Kidney tubule cell (primary cell): ENCODE data around the gene FBXO21.
"Not testable (repeated sequence)": the region's sequence is repeated elsewhere in the genome, so short reads cannot be mapped to it uniquely, and the experiment has no call there.

Experiments
- DNase-seq: peaks from one replicate; pipeline ENCODE4 v3.0.0-alpha.2; 2018; ENCODE audit warnings: low spot score

The FBXO21 gene, protein sequence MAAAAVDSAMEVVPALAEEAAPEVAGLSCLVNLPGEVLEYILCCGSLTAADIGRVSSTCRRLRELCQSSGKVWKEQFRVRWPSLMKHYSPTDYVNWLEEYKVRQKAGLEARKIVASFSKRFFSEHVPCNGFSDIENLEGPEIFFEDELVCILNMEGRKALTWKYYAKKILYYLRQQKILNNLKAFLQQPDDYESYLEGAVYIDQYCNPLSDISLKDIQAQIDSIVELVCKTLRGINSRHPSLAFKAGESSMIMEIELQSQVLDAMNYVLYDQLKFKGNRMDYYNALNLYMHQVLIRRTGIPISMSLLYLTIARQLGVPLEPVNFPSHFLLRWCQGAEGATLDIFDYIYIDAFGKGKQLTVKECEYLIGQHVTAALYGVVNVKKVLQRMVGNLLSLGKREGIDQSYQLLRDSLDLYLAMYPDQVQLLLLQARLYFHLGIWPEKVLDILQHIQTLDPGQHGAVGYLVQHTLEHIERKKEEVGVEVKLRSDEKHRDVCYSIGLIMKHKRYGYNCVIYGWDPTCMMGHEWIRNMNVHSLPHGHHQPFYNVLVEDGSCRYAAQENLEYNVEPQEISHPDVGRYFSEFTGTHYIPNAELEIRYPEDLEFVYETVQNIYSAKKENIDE

DNA sequence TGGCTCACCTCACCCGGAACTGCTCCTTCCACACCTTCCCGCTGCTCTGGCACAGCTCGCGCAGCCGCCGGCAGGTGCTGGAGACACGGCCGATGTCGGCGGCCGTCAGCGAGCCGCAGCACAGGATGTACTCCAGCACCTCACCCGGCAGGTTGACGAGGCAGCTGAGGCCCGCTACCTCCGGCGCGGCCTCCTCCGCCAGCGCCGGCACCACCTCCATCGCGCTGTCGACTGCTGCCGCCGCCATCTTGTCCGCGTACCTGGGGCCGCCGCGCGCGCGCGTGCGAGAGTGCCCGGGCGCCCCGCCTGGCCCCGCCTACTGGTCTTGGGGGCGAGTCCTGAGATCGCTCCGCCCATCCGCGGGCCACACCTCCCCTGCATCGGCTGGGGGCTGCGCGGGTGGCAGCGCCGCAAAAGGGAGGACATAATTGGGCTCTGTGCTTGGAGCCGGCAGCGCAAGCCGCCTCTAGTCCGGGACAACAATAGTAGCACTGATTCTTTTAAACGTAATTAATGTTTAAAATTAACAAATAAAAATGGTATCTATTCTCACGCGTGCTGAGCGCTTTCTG, at the start of gene FBXO21:
FBXO21 (minus strand) TSS at position 261 of the 572 bp plus-strand sequence; CDS start at position 247, 14 bp downstream.
- DNase-seq = peak; percentile 89

- DNase-seq = peak; percentile 72
Measured at GRCh38 chr12:117236456-117237001, 46.3 kb upstream of the FBXO21 start.

- no peak for DNase-seq
Measured at GRCh38 chr12:117235261-117235660, 45.0 kb upstream of the FBXO21 start.

GRCh38 chr12:117234441-117234840, 44.2 kb upstream of the FBXO21 start:
- DNase-seq = no peak

DNA sequence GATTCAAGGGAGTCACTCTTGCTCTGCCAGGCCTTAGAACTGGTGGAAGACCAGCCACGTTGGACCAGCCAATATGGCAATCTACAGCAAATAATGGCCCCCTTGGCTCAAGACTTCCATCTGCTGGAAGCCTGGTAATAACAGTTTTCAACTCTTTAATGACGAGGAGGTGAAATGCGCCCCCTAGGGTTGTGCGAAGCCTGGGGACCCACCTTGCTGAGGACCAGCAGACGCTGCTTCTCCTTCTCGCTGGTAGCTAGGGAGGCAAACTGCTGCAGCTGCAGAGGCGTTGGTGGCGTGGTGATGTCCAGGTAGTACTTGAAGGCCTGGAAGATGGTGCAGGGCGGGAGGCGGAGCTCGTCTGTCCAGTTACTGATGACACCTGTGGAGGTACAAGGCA, 41.5 kb upstream of the FBXO21 start:
- DNase-seq = no peak

GRCh38 chr12:117228239-117228638, 38.0 kb upstream of the FBXO21 start:
- DNase-seq = peak; percentile 10

GRCh38 chr12:117227000-117227653, 36.9 kb upstream of the FBXO21 start:
- DNase-seq = no peak

- no peak for DNase-seq
Measured at GRCh38 chr12:117226505-117226904, 36.2 kb upstream of the FBXO21 start.

DNA sequence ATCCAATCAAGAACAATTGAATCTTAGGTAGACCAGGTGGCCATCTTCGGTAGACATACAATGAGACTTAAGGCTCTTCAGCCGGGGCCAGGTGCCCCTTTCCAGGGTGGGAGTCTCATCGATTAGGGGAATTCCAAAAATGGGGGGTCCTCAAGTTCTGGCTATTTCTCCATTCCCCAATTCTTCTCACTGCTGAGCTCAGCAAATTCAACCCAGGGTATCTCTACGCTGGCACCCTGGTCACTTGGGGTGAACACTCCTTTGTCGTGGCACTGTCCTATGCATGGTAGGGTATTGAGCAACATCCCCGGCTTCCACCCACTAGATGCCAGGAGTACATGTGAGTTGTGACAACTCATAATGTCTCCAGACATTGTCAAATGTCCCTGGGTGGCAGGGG, 34.9 kb upstream of the FBXO21 start:
- no peak for DNase-seq

GRCh38 chr12:117220947-117221346, 30.7 kb upstream of the FBXO21 start:
- not testable (repeated sequence) for DNase-seq

GRCh38 chr12:117218149-117218548, 27.9 kb upstream of the FBXO21 start:
- DNase-seq = no peak

GRCh38 chr12:117216686-117217085, 26.4 kb upstream of the FBXO21 start:
- no peak for DNase-seq

- DNase-seq = no peak
Measured at GRCh38 chr12:117214797-117215196, 24.5 kb upstream of the FBXO21 start.

DNA sequence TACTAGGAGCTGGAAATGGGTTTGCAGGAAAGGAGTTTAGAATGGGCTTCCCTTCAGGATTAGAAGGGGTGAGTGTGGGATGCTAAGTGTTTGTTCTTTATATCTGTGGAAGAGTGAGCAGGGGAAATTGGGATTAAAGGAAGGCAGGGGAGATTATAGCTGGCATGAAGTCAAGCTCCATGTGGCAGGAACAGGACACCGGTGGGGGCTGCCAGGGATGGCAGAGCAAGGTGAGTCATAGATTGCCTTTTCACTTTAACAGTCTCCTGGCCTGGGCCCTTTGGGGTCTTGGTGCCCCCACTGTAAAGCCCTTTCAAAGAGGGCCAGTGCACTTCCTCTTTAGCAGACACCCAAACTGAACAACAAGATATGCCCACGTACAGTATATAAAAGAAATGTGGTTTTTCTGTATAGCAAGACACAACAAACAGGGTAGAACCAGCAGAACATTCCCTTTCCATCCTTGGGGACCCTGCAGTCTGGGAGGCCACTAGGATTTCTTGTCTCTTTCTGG, 23.1 kb upstream of the FBXO21 start:
- DNase-seq = no peak

- DNase-seq = peak; percentile 74
Measured at GRCh38 chr12:117212563-117213190, 22.4 kb upstream of the FBXO21 start.

- DNase-seq = no peak
Measured at GRCh38 chr12:117210266-117210918, 20.1 kb upstream of the FBXO21 start.

GRCh38 chr12:117209626-117210025, 19.4 kb upstream of the FBXO21 start:
- DNase-seq = no peak

GRCh38 chr12:117208811-117209455, 18.7 kb upstream of the FBXO21 start:
- DNase-seq = no peak

DNA sequence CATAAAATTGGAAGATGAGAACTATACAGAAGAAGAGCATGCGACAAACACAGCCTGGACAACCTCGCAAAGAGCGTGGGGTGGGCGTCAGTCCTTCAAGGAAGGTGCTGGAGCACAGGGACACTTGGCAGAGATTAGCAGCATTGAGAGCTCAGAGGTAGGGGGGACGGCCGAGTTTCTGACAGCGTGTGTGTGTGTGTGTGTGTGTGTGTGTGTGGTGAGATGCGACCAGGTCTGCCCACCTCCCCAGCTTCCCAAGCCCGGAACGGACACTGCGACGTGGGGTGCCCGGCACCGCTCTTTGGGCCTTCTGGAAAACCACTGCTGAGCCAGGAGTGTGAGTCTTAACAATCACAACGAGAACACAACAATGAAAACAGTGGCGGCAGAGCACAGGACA, 17.9 kb upstream of the FBXO21 start:
- no peak for DNase-seq

DNA sequence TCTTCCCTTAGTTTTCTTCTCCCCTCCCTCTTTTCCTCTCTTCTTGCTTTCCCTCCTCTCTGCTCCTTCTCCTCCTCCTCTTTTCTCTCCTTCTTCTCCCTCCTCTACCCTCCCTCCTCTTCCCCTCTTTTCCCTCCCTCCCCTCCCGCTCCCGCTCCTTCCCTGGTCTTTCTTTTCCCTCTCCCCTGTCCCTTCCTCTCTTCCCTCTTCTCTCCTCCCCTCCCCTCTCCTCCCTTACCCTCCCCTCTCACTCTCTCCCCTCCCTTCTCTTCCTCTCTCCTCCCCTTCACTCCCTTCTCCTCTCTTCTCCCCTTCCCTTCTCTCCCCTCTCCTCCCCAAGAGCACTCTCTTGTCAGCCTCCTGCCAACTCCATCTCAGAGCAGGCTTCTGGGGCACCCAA, 17.4 kb upstream of the FBXO21 start:
- DNase-seq = no peak

GRCh38 chr12:117202556-117202955, 12.3 kb upstream of the FBXO21 start:
- no peak for DNase-seq
